Measurements from ENCODE around the gene AKIP1. TPM values are rescaled to one million over a fixed set of nuclear protein-coding genes. Genes with fewer than 3 reads are reported as not detected.

Gene AKIP1
- total RNA-seq, 4 donors from 2014 or later, result 3.6 to 23.5 (median 16.1) TPM

GRCh38 chr11:8947230-8947943 is 36.4 kb downstream of the AKIP1 start:
- TF ChIP-seq CTCF (IDR thresholded peaks at IDR 0.05; ENCODE audit: low read depth), result no peak

GRCh38 chr11:8948886-8949285 is 37.9 kb downstream of the AKIP1 start:
- no peak for TF ChIP-seq CTCF (IDR thresholded peaks at IDR 0.05; ENCODE audit: low read depth)

- TF ChIP-seq CTCF (IDR thresholded peaks at IDR 0.05; ENCODE audit: low read depth), result no peak
Observed at GRCh38 chr11:8956860-8957259, 45.9 kb downstream of the AKIP1 start.

- TF ChIP-seq CTCF (IDR thresholded peaks at IDR 0.05; ENCODE audit: low read depth), result no peak
Observed at GRCh38 chr11:8959546-8960166, 48.7 kb downstream of the AKIP1 start.

- no peak for TF ChIP-seq CTCF (IDR thresholded peaks at IDR 0.05; ENCODE audit: low read depth)
Observed at GRCh38 chr11:8961401-8961800, 50.4 kb downstream of the AKIP1 start.

GRCh38 chr11:8962841-8963240 is 51.9 kb downstream of the AKIP1 start:
- no peak for TF ChIP-seq CTCF (IDR thresholded peaks at IDR 0.05; ENCODE audit: low read depth)

- TF ChIP-seq CTCF (IDR thresholded peaks at IDR 0.05; ENCODE audit: low read depth), result no peak
Observed at GRCh38 chr11:8963569-8964323, 52.8 kb downstream of the AKIP1 start.

Measured in subcutaneous adipose tissue (tissue), 4 donors.